Adrenal gland (tissue), 5 donors: ENCODE measurements around the gene PPM1F.

Source experiments
- CTCF ChIP-seq, 6 experiments: fragments of 450-650 bp in 4 of 6; fragments of 200-600 bp in 2 of 6; sonication (generic) in 1 of 6; IDR thresholded peaks; 1 replicate in 5 of 6; 2 replicates in 1 of 6; pipeline versions ENCODE4 v1.5.1 to v1.8.0; 2016 to 2021; ENCODE audit warnings: antibody characterized with exemption in 6 of 6, mild to moderate bottlenecking in 2 of 6, moderate library complexity in 1 of 6
- POLR2A ChIP-seq, 2 donors: fragments of 450-650 bp; IDR thresholded peaks; one replicate each; pipeline ENCODE4 v1.6.1; 2017; ENCODE audit warnings: antibody characterized with exemption in 2 of 2, mild to moderate bottlenecking in 2 of 2, moderate library complexity in 1 of 2
- donor health status: DM: no; HTN: no; CAD: no.

- TF ChIP-seq CTCF (IDR thresholded peaks at IDR 0.05) (no peak), POLR2A (IDR thresholded peaks at IDR 0.05) (no peak)
These were observed 30.9 kb downstream of the PPM1F start for GRCh38 chr22:21921729-21922128.
